Measurements from ENCODE around the gene CIDEB. TPM values are rescaled to one million over a fixed set of nuclear protein-coding genes. Genes with fewer than 3 reads are reported as not detected.

Gene CIDEB
- total and polyA plus RNA-seq, 10 of the 15 experiments (the other 5 are each of a cell fraction or from before 2014, with no cell fraction given), result 0.34 to 6.3 (median 3.2) TPM

DNA sequence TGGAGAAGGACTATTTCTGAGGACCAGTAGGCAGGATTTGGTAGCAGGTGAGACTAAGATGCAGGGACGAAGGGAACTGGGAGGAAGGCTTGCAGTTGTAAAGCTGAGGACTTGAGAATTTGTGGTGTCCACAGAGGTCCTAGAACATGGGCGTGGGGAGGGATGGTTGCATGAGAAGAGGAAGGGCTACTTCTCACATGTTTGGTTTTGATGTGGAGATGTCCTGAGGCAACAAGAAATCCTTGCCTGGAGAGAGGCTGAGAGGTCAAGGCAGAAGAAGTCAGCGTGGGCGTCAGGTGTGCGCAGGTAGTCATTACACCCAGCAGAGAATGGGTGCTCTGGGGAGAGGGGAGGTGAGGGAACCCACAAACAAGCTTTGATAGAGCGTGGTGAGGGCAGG lies 30.7 kb downstream of the CIDEB start (continued):
- TF ChIP-seq, protein P1, sequence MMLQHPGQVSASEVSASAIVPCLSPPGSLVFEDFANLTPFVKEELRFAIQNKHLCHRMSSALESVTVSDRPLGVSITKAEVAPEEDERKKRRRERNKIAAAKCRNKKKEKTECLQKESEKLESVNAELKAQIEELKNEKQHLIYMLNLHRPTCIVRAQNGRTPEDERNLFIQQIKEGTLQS (IDR thresholded peaks at IDR 0.05; ENCODE audit: borderline replicate concordance, extremely low read depth, low read depth, low read length), result no peak

DNA sequence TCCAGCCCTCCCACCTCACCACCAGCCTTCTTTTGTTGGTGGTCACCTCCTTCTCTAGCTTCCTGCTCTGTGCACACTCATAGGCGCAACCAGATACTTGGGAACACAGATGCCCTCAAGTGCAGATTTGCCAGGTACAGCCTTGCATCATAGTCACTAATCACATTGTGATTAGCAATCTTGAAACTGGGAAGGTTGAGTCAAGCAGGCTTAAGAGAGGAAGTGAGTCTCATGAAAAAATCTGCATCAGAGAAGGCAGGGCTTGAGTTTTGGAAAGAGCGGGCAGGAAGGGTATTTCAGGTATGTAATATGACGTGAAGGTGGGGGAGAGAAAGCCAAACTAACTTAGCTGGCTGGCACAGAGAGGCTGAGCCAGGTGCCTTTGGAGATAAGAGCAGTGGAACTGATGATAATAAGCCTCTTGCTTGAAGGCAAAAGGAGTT lies 33.7 kb downstream of the CIDEB start:
- H3K27ac ChIP-seq (ENCODE audit: control insufficient read depth, insufficient read depth), result peak overlapping the region; percentile 64
- peak; percentile 58 for ATAC-seq
- ChIA-PET CTCF (interaction anchor here (1.1 to 17.1 kb wide), 8 partner anchors 8 to 157 kb away, joined by 3 to 269 read pairs (median 8); partner anchors contain the start of genes CIDEB, DHRS1, IRF9 and NOP9), SMC1A (ENCODE audit: uncharacterized antibody, unreplicated experiment) (interaction anchor here (0.7 to 11.8 kb wide), 11 partner anchors 11 to 193 kb away, joined by 3 to 141 read pairs (median 3); partner anchors contain the start of genes DCAF11, DHRS1, NOP9 and TINF2), RAD21 (ENCODE audit: unreplicated experiment) (interaction anchor here (1.1 to 5.6 kb wide), 8 partner anchors 11 to 159 kb away, joined by 3 to 59 read pairs (median 6); partner anchors contain the start of genes CIDEB, DCAF11, MDP1 and NRL), POLR2A (interaction anchor here (0.7 to 10.9 kb wide), 13 partner anchors 9 to 1508 kb away, joined by 3 to 171 read pairs (median 5); partner anchors contain the start of genes DHRS1, NOP9 and TINF2)
- peaks cover 14% of the 10 kb centered on the region for H3K79me2 ChIP-seq (ENCODE audit: control insufficient read depth, insufficient read depth, low read length)
- H3K36me3 ChIP-seq (ENCODE audit: control insufficient read depth in 2 of 2, insufficient read depth in 2 of 2, low read length in 1 of 2), result peaks cover 0 to 7% of the 10 kb centered on the region in 2 experiments; a peak in 1 of 4 replicates
- peak; percentile 93 for DNase-seq (ENCODE audit: low read depth, low spot score)
- in situ Hi-C loops (cut with MboI), result no loop called here
- BruUV-seq (replicated peaks), result no TSS peak
- FAIRE-seq, result peak; percentile 69
- H3K4me2 ChIP-seq (ENCODE audit: control insufficient read depth, insufficient read depth), result peak overlapping the region; percentile 64
- peak overlapping the region; percentile 78 for H2AFZ ChIP-seq (ENCODE audit: control insufficient read depth, low read depth, low read length)
- intact Hi-C loops (cut with micrococcal nuclease; ENCODE audit: unreplicated experiment), result loop anchor here (1.0 kb wide), 1 partner anchor 31 kb away; no protein-coding TSS in a partner anchor
- H4K20me1 ChIP-seq (ENCODE audit: control insufficient read depth, insufficient read depth), result no peaks in the 10 kb centered on the region
- H3K27me3 ChIP-seq (replicated peaks in 1 of 2; ENCODE audit: control insufficient read depth in 2 of 2, insufficient read depth in 2 of 2, low read length in 1 of 2), result no peaks in the 10 kb centered on the region
- peak overlapping the region; percentile 35; the same call in 1 of the 2 replicates for H3K4me3 ChIP-seq
- no peaks in the 10 kb centered on the region; the same call in 2 of the 3 replicates for H3K9me3 ChIP-seq (replicated peaks; ENCODE audit: control insufficient read depth, insufficient read depth, low read length)
- H3K4me1 ChIP-seq (ENCODE audit: control insufficient read depth, insufficient read depth, low read length), result peaks cover 49% of the 10 kb centered on the region
- 0% methylated on average over 3 of the region's 3 CpGs for WGBS (ENCODE audit: insufficient coverage, insufficient replicate concordance, low lambda C conversion rate, missing lambda C conversion rate)
- peak overlapping the region; percentile 31; the same call in 1 of the 2 replicates for H3K9ac ChIP-seq (ENCODE audit: control insufficient read depth, insufficient read depth, low read length)
- TF ChIP-seq, protein P2, sequence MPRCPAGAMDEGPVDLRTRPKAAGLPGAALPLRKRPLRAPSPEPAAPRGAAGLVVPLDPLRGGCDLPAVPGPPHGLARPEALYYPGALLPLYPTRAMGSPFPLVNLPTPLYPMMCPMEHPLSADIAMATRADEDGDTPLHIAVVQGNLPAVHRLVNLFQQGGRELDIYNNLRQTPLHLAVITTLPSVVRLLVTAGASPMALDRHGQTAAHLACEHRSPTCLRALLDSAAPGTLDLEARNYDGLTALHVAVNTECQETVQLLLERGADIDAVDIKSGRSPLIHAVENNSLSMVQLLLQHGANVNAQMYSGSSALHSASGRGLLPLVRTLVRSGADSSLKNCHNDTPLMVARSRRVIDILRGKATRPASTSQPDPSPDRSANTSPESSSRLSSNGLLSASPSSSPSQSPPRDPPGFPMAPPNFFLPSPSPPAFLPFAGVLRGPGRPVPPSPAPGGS (IDR thresholded peaks at IDR 0.05; ENCODE audit: borderline replicate concordance, insufficient read depth, low read depth, low read length, poor library complexity, severe bottlenecking), result peak; percentile 27
- peak; percentile 96 for TF ChIP-seq JUNB (IDR thresholded peaks at IDR 0.05)
- TF ChIP-seq, protein P3, sequence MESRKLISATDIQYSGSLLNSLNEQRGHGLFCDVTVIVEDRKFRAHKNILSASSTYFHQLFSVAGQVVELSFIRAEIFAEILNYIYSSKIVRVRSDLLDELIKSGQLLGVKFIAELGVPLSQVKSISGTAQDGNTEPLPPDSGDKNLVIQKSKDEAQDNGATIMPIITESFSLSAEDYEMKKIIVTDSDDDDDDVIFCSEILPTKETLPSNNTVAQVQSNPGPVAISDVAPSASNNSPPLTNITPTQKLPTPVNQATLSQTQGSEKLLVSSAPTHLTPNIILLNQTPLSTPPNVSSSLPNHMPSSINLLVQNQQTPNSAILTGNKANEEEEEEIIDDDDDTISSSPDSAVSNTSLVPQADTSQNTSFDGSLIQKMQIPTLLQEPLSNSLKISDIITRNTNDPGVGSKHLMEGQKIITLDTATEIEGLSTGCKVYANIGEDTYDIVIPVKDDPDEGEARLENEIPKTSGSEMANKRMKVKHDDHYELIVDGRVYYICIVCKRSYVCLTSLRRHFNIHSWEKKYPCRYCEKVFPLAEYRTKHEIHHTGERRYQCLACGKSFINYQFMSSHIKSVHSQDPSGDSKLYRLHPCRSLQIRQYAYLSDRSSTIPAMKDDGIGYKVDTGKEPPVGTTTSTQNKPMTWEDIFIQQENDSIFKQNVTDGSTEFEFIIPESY (IDR thresholded peaks at IDR 0.05), result no peak
- no peak for TF ChIP-seq CHD1 (IDR thresholded peaks at IDR 0.05; ENCODE audit: low read depth, low read length)
- no peak for TF ChIP-seq NFYB (IDR thresholded peaks at IDR 0.05; ENCODE audit: insufficient read depth, low read depth, low read length)
- no peak for TF ChIP-seq HDGF (IDR thresholded peaks at IDR 0.05)
- no peak for TF ChIP-seq HCFC1 (IDR thresholded peaks at IDR 0.05; ENCODE audit: low read length)
- TF ChIP-seq PAX8 (IDR thresholded peaks at IDR 0.05), result no peak
- TF ChIP-seq EGR1 (IDR thresholded peaks at IDR 0.05; ENCODE audit: borderline replicate concordance in 1 of 2, low read depth in 2 of 2, low read length in 2 of 2), result no peak
- TF ChIP-seq HDAC2 (IDR thresholded peaks at IDR 0.05), result no peak
- TF ChIP-seq, protein P4, sequence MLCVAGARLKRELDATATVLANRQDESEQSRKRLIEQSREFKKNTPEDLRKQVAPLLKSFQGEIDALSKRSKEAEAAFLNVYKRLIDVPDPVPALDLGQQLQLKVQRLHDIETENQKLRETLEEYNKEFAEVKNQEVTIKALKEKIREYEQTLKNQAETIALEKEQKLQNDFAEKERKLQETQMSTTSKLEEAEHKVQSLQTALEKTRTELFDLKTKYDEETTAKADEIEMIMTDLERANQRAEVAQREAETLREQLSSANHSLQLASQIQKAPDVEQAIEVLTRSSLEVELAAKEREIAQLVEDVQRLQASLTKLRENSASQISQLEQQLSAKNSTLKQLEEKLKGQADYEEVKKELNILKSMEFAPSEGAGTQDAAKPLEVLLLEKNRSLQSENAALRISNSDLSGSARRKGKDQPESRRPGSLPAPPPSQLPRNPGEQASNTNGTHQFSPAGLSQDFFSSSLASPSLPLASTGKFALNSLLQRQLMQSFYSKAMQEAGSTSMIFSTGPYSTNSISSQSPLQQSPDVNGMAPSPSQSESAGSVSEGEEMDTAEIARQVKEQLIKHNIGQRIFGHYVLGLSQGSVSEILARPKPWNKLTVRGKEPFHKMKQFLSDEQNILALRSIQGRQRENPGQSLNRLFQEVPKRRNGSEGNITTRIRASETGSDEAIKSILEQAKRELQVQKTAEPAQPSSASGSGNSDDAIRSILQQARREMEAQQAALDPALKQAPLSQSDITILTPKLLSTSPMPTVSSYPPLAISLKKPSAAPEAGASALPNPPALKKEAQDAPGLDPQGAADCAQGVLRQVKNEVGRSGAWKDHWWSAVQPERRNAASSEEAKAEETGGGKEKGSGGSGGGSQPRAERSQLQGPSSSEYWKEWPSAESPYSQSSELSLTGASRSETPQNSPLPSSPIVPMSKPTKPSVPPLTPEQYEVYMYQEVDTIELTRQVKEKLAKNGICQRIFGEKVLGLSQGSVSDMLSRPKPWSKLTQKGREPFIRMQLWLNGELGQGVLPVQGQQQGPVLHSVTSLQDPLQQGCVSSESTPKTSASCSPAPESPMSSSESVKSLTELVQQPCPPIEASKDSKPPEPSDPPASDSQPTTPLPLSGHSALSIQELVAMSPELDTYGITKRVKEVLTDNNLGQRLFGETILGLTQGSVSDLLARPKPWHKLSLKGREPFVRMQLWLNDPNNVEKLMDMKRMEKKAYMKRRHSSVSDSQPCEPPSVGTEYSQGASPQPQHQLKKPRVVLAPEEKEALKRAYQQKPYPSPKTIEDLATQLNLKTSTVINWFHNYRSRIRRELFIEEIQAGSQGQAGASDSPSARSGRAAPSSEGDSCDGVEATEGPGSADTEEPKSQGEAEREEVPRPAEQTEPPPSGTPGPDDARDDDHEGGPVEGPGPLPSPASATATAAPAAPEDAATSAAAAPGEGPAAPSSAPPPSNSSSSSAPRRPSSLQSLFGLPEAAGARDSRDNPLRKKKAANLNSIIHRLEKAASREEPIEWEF (IDR thresholded peaks at IDR 0.05; ENCODE audit: insufficient replicate concordance, low read depth, low read length), result no peak
- TF ChIP-seq SIN3A (IDR thresholded peaks at IDR 0.05; ENCODE audit: low read depth, low read length), result no peak
